HG03469 (cell line): ENCODE results near the gene ZNF69.
"Not testable (repeated sequence)": the region's sequence is repeated elsewhere in the genome, so short reads cannot be mapped to it uniquely, and the experiment has no call there.

Experiments
- ATAC-seq: cut with Tn5 transposase; IDR thresholded peaks from one replicate; pipeline ENCODE4 v1.9.1; 2021; ENCODE audit warnings: mild to moderate bottlenecking, moderate library complexity, moderate number of reproducible peaks; ENCODE audit not compliant: unreplicated experiment

The ZNF69 gene

DNA sequence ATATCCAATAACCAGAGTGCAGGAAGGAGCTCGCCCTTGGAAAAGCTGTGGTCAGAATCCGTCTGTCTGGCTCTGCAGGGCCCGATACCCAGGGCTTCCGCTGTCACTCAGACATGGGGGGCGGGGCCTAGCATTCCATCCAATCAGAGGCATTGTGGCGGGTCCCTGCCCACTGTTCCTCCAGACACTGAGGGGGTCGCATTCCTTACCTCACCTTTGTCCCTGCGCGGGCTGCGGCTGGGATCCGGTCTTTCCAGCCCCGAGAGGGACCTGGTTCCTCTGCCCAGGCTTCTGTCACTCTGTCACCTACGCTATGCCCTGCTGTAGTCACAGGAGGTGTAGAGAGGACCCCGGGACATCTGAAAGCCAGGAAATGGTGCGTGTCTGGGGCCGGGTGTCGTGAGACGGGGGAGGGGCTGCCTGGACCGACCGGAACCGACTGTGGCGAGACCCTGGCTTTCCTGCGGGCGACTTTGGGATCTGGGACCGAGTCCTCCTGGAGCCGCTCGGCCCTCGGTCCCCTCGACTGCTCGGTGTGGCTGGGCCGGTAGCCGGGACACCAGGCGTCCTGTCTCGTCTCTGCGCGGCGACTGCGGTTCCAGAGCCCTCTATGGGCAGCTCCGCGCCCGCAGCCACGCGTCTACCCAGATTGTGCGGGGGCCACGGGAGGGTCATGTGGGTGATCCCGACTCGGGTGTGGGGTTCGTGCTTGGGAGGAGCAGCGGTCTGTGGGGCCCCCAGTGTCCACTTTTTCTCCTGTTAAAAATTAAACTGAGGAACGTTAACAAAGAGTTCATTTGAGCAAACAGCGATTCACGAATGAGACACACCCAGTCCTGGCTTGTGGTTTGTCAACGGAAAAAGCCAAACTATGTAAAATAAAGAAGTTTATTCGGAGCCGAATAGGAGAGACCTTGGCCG, at the start of gene ZNF69:
ZNF69 (plus strand) TSS at position 172 of the 921 bp plus-strand sequence; CDS start at position 314, 142 bp downstream.
- no peak for ATAC-seq

GRCh38 chr19:11843722-11844121, 43.9 kb upstream of the ZNF69 start:
- ATAC-seq, result no peak

DNA sequence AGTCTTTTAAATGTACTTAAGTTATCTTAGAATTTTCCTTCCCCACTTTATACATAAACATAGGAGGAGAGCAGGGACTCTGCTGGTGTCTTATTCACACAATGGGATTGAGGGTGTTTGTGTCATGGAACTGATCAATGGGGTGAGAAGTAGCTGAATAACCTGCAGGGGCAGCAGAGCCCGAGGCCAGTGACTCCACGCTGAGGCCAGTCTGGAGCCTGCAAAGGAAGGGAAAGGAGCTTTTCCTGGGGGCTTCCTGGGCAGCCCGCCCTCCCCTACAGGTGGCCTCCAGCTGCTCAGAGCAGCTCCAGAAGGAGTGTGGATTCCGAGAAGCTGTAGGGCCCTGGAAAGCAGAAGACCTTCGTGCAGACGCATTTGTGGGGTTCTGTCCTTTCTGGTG, 40.0 kb upstream of the ZNF69 start:
- not testable (repeated sequence) for ATAC-seq

DNA sequence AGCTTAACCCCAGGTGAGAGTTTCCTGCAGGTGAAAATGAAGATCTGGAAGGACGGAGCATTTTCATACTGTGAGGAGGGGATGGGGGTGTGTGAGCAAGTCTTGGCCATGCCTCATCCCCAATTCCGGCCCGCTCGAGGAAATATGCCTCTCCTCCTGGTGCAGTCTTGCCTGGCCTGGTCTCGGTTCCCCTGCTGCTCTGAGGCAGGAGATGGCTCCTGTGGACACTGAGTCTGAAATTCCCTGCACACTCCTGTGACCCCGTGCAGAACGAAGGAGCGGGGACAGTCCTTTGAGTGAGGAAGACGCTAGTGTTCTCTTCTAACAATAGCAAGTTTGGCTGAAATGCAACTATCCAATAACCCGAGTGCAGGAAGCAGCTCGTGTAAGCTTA, 39.4 kb upstream of the ZNF69 start:
- ATAC-seq, result no peak

DNA sequence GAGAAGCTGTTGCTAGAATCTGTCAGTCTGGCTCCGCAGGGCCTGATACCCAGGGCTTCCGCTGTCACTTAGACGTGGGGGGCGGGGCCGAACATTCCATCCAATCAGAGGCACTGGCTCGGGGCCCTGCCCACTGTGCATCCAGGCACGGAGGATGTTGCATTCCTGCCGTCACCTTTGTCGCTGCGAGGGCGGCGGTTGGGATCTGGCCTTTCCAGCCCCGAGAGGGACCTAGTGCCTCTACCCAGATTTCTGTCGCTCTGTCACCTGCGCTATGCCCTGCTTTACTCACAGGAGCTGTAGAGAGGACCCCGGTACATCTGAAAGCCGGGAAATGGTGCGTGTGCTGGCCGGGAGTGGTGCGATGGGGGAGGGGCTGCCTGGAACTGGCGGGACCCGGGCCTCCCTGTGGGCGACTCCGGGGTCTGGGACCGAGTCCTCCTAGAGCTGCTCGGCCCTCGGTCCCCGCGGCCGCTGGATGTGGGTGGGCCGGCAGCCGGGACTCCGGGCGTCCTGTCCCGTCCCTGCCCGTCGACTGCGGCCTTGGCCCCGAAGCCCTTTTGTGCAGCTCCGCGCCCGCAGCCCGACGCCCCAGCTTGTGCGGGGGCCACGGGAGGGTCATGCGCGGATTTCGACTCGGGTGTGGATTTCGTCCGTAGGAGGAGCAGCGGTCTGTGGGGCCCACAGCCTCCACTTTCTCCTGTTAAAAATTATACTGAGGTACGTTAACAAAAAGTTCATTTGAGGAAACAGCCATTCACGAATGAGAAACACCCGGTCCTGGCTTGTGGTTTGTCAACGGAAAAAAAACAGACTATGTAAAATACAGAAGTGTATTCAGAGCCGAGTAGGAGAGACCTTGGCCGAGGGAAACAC, 38.8 kb upstream of the ZNF69 start, which contains the start of gene ZNF439:
ZNF439 (plus strand) TSS at position 133 of the 876 bp plus-strand sequence; CDS start at position 275, 142 bp downstream.
- ATAC-seq, result no peak

- not testable (repeated sequence) for ATAC-seq
Observed at GRCh38 chr19:11850289-11850688, 37.3 kb upstream of the ZNF69 start.

DNA sequence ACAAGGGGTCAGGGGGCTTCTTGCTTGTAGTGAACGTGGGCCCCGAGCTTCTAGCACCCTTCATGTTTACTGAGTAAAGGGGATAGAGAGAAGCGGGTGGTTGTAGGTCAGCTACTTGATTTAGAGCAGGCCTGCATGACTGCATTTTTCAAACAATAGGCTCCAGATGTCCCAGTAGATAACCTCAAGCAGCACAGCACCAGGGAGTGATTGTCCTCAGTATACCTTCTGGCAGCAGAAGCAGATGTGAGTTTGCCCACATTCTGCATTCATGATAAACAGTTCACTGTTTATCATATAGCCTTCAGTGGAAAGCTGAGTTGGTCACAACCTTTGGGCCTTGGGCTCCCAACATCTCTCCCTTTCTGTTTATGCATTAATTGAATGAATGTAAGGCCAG, 34.2 kb upstream of the ZNF69 start:
- no peak for ATAC-seq

- no peak for ATAC-seq
Observed at GRCh38 chr19:11856596-11857250, 30.9 kb upstream of the ZNF69 start.

GRCh38 chr19:11860721-11861120, 26.9 kb upstream of the ZNF69 start:
- ATAC-seq, result no peak

DNA sequence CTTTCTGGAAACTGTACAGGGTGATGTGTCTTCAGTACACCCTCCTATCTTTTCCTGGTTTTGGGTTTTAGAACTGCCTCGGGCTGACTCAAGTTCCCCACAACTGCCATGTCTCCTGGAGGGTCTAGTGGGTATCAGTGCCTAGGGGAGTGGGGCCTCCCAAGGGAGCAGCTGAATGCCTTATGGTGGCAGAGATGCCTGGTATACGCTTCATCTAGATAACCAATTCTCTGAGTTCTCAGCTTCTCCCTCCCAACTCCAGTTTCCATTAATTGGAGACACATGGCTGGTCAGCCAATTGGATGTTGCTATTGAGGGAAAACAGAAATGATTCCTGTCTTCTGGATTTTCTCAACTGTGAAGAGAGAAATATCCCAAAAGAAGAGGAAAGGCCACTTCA, 26.3 kb upstream of the ZNF69 start:
- no peak for ATAC-seq

DNA sequence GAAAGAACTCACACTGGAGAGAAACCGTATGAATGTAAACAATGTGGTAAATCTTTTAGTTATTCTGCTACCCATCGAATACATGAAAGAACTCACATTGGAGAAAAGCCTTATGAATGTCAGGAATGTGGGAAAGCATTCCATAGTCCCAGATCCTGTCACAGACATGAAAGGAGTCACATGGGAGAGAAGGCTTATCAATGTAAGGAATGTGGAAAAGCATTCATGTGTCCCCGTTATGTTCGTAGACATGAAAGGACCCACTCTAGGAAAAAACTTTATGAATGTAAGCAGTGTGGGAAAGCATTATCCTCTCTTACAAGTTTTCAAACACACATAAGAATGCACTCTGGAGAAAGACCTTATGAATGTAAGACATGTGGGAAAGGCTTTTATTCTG, 19.8 kb upstream of the ZNF69 start:
- ATAC-seq, result not testable (repeated sequence)

- no peak for ATAC-seq
Observed at GRCh38 chr19:11868188-11868587, 19.4 kb upstream of the ZNF69 start.

- no peak for ATAC-seq
Observed at GRCh38 chr19:11872624-11873023, 15.0 kb upstream of the ZNF69 start.

GRCh38 chr19:11873762-11874161, 13.8 kb upstream of the ZNF69 start:
- no peak for ATAC-seq

DNA sequence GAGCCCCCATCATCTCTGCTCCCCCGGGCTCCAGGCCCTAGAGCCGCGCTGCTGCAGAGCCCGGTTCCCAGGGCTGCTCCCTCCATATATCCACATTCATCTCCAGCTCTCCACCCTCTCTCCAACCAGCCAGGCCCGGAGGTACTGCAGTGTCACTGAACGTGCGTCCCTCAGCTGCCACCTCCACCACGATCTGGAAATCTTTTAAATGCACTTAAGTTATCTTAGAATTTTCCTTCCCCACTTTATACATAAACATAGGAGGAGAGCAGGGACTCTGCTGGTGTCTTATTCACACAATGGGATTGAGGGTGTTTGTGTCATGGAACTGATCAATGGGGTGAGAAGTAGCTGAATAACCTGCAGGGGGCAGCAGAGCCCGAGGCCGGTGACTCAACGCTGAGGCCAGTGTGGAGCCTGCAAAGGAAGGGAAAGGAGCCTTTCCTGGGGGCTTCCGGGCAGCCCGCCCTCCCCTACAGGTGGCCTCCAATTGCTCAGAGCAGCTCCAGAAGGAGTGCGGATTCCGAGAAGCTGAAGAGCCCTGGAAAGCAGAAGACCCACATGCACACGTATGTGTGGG, 7.8 kb upstream of the ZNF69 start:
- ATAC-seq, result not testable (repeated sequence)

DNA sequence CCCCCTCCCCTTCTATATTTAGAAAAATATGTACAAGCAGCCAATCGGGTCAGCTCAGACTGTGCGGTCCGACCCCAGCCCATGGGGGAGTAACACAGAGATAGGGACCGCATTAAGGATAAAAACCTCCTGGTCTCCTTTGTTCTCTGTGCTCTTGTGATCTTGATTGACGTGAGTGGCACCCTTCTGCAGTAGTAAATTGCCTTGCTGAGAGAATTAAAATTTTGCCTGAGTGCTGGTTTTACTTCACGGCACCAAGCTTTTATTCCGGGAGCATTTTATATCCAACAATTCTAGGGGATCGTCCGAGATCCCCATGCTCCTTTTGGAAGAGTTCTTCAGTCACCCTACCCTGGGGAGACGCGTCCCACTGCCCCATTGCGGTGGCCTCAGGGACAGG, 7.0 kb upstream of the ZNF69 start:
- ATAC-seq, result no peak

DNA sequence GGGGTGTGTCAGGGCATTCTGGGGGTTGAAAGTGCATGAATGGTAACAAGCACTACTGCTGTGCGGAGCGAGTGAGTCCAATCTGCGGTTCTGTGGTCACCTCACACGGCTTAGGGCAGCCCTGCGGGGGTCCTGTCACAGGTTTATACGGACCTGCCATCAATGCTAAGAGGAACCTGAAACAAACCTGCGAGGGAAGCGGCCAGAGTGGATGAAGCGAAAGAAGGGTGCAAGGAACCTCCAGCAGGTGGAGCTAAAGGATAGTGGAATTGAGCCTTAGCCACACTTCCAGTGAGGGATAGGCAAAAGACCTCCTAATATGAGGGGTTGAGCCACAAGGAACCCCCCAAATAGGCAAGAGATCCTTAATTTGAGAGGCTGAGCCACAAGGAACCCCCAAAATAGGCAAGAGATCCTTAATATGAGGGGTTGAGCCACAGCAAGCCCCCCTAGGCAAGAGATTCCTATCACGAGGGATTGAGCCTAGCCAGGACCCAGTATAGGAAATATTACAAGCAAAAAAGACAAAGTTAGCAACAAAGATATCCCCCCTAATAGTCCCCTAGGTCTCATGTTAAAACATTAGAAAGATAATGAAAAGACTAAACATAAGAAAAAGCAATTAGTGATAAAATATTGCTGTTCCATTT, 6.3 kb upstream of the ZNF69 start:
- no peak for ATAC-seq

DNA sequence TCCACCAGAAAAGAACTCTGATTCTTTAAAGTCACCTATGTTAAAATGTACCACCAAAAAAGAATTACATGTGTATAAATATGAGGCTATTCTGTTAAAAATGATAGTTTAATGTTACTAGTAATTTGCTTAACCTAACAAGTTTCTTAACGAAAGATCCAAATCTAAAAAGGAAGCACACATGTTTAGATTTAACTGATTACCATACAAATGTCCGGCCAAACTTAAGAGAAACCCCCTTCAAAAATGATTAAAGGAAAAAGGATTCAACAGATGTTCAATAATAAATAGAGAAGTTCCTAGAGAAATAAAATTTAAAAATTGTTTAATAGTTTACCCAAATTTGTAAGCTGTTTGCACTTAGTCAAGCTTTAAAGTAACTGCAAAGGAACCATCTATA, 5.0 kb upstream of the ZNF69 start:
- ATAC-seq, result no peak

DNA sequence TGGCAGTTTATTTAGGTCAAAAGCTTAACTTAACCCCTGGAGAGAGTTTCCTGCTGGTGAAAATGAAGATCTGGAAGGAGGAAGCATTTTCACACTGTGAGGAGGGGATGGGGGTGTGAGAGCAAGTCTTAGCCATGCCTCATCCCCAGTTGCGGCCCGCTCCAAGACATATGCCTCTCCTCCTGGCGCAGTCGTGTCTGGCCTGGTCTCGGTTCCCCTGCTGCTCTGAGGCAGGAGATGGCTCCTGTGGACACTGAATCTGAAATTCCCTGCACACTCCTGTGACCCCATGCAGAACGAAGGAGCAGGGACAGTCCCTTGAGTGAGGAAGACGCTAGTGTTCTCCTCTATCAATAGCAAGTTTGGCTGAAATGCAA, 360 bp upstream of the ZNF69 start:
- ATAC-seq, result no peak

- not testable (repeated sequence) for ATAC-seq
Observed at GRCh38 chr19:11889901-11890300, 2.3 kb downstream of the ZNF69 start.
